ENCODE measurements around the gene ITM2C.

DNA sequence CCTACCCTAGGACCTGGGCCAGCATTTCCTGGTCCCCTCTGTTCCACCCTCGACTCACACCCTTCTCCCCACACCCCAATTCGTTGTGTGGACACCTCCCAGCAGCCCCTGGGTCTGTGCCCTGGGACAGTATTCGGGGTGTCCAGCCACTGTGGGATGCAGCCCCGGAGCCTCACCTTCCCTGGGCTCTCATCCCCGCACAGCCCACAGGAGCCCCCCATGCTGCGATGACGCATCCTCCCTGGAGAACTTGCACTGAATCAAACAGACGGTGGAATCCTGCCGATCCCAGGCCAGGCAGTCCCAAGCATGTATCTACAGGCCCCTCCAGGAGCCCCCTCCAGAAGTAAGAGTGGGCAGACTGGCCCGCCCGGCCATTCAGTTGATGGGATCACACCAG lies 9.7 kb downstream of the ITM2C start:
- TF ChIP-seq TAF1 (IDR thresholded peaks at IDR 0.05; ENCODE audit: borderline replicate concordance, insufficient read depth, low read length) (no peak), POLR2AphosphoS5 (IDR thresholded peaks at IDR 0.05; ENCODE audit: low read depth, low read length) (no peak), SIN3A (IDR thresholded peaks at IDR 0.05; ENCODE audit: borderline replicate concordance, insufficient read depth, low read length) (no peak)
- TF ChIP-seq, protein P1, sequence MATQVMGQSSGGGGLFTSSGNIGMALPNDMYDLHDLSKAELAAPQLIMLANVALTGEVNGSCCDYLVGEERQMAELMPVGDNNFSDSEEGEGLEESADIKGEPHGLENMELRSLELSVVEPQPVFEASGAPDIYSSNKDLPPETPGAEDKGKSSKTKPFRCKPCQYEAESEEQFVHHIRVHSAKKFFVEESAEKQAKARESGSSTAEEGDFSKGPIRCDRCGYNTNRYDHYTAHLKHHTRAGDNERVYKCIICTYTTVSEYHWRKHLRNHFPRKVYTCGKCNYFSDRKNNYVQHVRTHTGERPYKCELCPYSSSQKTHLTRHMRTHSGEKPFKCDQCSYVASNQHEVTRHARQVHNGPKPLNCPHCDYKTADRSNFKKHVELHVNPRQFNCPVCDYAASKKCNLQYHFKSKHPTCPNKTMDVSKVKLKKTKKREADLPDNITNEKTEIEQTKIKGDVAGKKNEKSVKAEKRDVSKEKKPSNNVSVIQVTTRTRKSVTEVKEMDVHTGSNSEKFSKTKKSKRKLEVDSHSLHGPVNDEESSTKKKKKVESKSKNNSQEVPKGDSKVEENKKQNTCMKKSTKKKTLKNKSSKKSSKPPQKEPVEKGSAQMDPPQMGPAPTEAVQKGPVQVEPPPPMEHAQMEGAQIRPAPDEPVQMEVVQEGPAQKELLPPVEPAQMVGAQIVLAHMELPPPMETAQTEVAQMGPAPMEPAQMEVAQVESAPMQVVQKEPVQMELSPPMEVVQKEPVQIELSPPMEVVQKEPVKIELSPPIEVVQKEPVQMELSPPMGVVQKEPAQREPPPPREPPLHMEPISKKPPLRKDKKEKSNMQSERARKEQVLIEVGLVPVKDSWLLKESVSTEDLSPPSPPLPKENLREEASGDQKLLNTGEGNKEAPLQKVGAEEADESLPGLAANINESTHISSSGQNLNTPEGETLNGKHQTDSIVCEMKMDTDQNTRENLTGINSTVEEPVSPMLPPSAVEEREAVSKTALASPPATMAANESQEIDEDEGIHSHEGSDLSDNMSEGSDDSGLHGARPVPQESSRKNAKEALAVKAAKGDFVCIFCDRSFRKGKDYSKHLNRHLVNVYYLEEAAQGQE (IDR thresholded peaks at IDR 0.05; ENCODE audit: insufficient read depth in 1 of 2, low read depth in 2 of 2, low read length in 2 of 2), result no peak

Data from PFSK-1 (cell line).